Stimulated activated naive CD8-positive, alpha-beta T cell treated with anti-CD3 and anti-CD28 coated beads, Interleukin-15, amount 100 ng/mL, for 72 hours (primary cell): Measurements from ENCODE around the gene MPHOSPH6.
A peak's percentile ranks its signal among the peaks of the same experiment; 100 is the strongest.
"Not testable (repeated sequence)": the region's sequence is repeated elsewhere in the genome, so short reads cannot be mapped to it uniquely, and the experiment has no call there.

Experiments used
- ATAC-seq: fragments of 150-1000 bp; cut with Tn5 transposase; 2 replicates; pipeline ENCODE4 v1.10.0; 2021; ENCODE audit warnings: mild to moderate bottlenecking, moderate library complexity
- DNase-seq, 2 donors: peaks; one replicate each; pipeline ENCODE4 v3.0.0; 2021 to 2022
- H3K27ac Mint-ChIP-seq, 2 donors: one replicate each; pipeline ENCODE4 v1.8.0; 2022; ENCODE audit warnings: mild to moderate bottlenecking in 2 of 2, mixed read lengths in 2 of 2, moderate library complexity in 2 of 2
- H3K27me3 Mint-ChIP-seq: one replicate; pipeline ENCODE4 v1.8.0; 2022; ENCODE audit warnings: mixed read lengths
- H3K4me1 Mint-ChIP-seq: one replicate; pipeline ENCODE4 v1.8.0; 2022; ENCODE audit warnings: mild to moderate bottlenecking, mixed read lengths
- H3K4me3 Mint-ChIP-seq, 2 donors: one replicate each; pipeline ENCODE4 v1.8.0; 2022; ENCODE audit warnings: mild to moderate bottlenecking in 2 of 2, mixed read lengths in 2 of 2, moderate library complexity in 1 of 2
- H3K9me3 Mint-ChIP-seq, 2 donors: one replicate each; pipeline ENCODE4 v1.8.0; 2022; ENCODE audit warnings: mixed read lengths in 2 of 2

Gene MPHOSPH6

GRCh38 chr16:82111944-82112343 is 58.1 kb downstream of the MPHOSPH6 start:
- Mint-ChIP-seq H3K27ac (no peak overlapping the region), H3K27me3 (peaks cover 9% of the 10 kb centered on the region), H3K4me3 (no peak overlapping the region), H3K4me1 (peaks cover 11% of the 10 kb centered on the region), H3K9me3 (no peaks in the 10 kb centered on the region)
- DNase-seq (no peak), ATAC-seq (no peak)

DNA sequence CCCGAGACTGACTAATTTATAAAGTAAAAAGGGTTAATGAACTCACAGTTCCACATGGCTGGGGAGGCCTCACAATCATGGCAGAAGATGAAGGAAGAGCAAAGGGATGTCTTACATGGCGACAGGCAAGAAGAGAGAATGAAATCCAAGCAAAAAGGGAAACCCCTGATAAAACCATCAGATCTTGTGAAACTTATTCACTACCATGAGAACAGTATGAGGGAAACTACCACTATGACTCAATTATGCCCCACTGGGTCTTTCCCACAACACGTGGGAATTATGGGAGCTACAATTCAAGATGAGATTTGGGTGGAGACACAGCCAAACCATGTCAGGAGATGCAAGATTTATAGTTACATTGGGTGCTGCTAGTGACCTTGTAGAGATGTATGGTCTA is 60.8 kb downstream of the MPHOSPH6 start:
- not testable (repeated sequence) for ATAC-seq, H3K27ac Mint-ChIP-seq, H3K9me3 Mint-ChIP-seq, DNase-seq, H3K27me3 Mint-ChIP-seq, H3K4me3 Mint-ChIP-seq
- H3K4me1 Mint-ChIP-seq = peaks cover 11% of the 10 kb centered on the region

GRCh38 chr16:82108774-82109173 is 61.2 kb downstream of the MPHOSPH6 start:
- Mint-ChIP-seq H3K27ac (peak overlapping the region in 1 of 2 donors; percentile 16), H3K4me3 (no peak overlapping the region), H3K4me1 (peaks cover 11% of the 10 kb centered on the region), H3K27me3 (peaks cover 9% of the 10 kb centered on the region), H3K9me3 (no peaks in the 10 kb centered on the region)
- DNase-seq (no peak), ATAC-seq (no peak)

DNA sequence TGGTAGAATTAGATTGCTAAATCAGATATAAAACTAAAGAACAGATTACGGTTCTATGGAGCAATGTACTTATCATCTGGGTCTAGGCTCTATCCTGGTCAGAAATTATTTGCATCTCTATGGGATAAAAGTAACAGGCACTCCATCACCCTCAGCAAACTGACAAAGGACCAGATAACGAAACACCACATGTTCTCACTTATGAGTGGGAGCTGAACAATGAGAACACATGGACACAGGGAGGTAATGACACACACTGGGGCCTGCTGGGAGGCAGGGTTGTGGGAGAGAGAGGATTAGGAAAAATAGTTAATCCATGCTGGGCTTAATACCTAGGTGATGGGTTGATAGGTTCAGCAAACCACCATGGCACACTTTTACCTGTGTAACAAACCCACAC is 61.9 kb downstream of the MPHOSPH6 start:
- ATAC-seq = no peak
- peaks cover 10% of the 10 kb centered on the region for H3K27me3 Mint-ChIP-seq
- no peaks in the 10 kb centered on the region for H3K9me3 Mint-ChIP-seq
- peaks cover 11% of the 10 kb centered on the region for H3K4me1 Mint-ChIP-seq
- H3K27ac Mint-ChIP-seq = no peak overlapping the region
- H3K4me3 Mint-ChIP-seq = no peak overlapping the region
- DNase-seq = no peak

GRCh38 chr16:82105107-82105506 is 64.9 kb downstream of the MPHOSPH6 start:
- ATAC-seq (no peak), DNase-seq (no peak)
- Mint-ChIP-seq H3K27ac (no peak overlapping the region), H3K4me1 (peaks cover 11% of the 10 kb centered on the region), H3K27me3 (peaks cover 17% of the 10 kb centered on the region), H3K9me3 (peaks cover 0 to 5% of the 10 kb centered on the region in 2 donors), H3K4me3 (no peak overlapping the region)
